Erythroblast (primary cell): Measurements from ENCODE around the gene ZNF230.

ENCODE experiments used
- GATA1 ChIP-seq: IDR thresholded peaks from 2 replicates; pipeline ENCODE4 v1.6.1; 2011; ENCODE audit warnings: low read depth, mild to moderate bottlenecking, control low read depth, low read length, moderate library complexity
- POLR2A ChIP-seq: IDR thresholded peaks from 2 replicates; pipeline ENCODE4 v1.6.1; 2011; ENCODE audit warnings: mild to moderate bottlenecking, low read length

GRCh38 chr19:43957891-43958290 is 44.9 kb upstream of the ZNF230 start:
- TF ChIP-seq POLR2A = no peak
- no peak for TF ChIP-seq GATA1
